H1 (cell line): ENCODE data around the gene CC2D1A. TPM values are rescaled to one million over a fixed set of nuclear protein-coding genes. Genes with fewer than 3 reads are reported as not detected.

ENCODE experiments used
- CHD7 ChIP-seq: fragments of 300-600 bp; sonication (generic); IDR thresholded peaks from 2 replicates; pipeline ENCODE4 v1.7.1; 2012; ENCODE audit warnings: low read length, moderate library complexity, mild to moderate bottlenecking, inconsistent platforms; ENCODE audit not compliant: insufficient replicate concordance
- SP1 ChIP-seq: IDR thresholded peaks from 2 replicates; pipeline ENCODE4 v1.6.1; 2011; ENCODE audit warnings: low read depth, low read length
- polyA plus RNA-seq, 7 experiments: library from polyadenylated mRNA; depleted of rRNA in 3 of 7; stranded (reverse) in 5 of 7; unstranded in 2 of 7; fragments of >200 nt in 5 of 7; fragments of 200-250 nt in 2 of 7; gene quantifications; 1 replicate in 5 of 7; 2 replicates in 1 of 7; 4 replicates in 1 of 7; pipeline versions ENCODE4 v1.2.1 to v1.2.3, GENCODE V29; 2011 to 2013; ENCODE audit warnings: missing spikeins in 2 of 7, mixed read lengths in 2 of 7
- total RNA-seq: library from RNA; stranded (reverse); fragmentation: NEBNext Ultra II Directional; extraction: Animal tissue kit (Norgen Biotek cat#: 25700); gene quantifications from 2 replicates; pipeline ENCODE4 v1.2.1, GENCODE V29; 2021

CC2D1A gene
- total and polyA plus RNA-seq, 2 of the 8 experiments (the other 6 are each of a cell fraction or from before 2014, with no cell fraction given) = 12.5 to 33.0 TPM

GRCh38 chr19:13920940-13921747 is 15.1 kb downstream of the CC2D1A start (continued):
- TF ChIP-seq CHD7 = no peak
- peak; percentile 42; the same call in 1 of the 2 replicates for TF ChIP-seq SP1
